HepG2 (cell line): ENCODE data around the gene TUBGCP6. TPM values are rescaled to one million over a fixed set of nuclear protein-coding genes. Genes with fewer than 3 reads are reported as not detected.

Source experiments
- ATAC-seq: fragments of 200-7000 bp; cut with Tn5 transposase; 3 replicates; pipeline ENCODE4 v1.9.1; 2020; ENCODE audit warnings: mild to moderate bottlenecking, moderate library complexity
- BruUV-seq: library from RNA; stranded (reverse); fragments of 400-500 nt; replicated peaks from 2 replicates; lab custom pipeline; 2021; lab: Mats Ljungman, UMichigan
- CTCF ChIA-PET: fragments of 300-600 bp; formaldehyde crosslinking; extraction: SDS; loops from one replicate; lab custom pipeline; 2021; ENCODE audit warnings: low total read pairs, inconsistent platforms, low intra/inter-chr PET ratio; lab: Yijun Ruan, JAX
- POLR2A ChIA-PET: fragments of 350-600 bp; sonication (Branson Sonifier 250); formaldehyde crosslinking; loops from one replicate; lab custom pipeline; 2020; ENCODE audit warnings: antibody characterized with exemption, inconsistent platforms; lab: Yijun Ruan, JAX
- DNase-seq: peaks from one replicate; pipeline ENCODE4 v3.0.0-alpha.2; 2015; ENCODE audit warnings: low spot score
- FAIRE-seq: peaks from 3 replicates; lab custom pipeline; 2011; peaks lifted over from hg19 to GRCh38; lab: Jason Lieb, UNC
- H2AFZ ChIP-seq: one replicate; pipeline ENCODE4 v1.6.1; 2011; ENCODE audit warnings: low read length, inconsistent platforms
- H3K27ac ChIP-seq: fragments of 300-600 bp; 3 replicates; pipeline ENCODE4 v1.8.0; 2011; ENCODE audit warnings: mixed run types, mild to moderate bottlenecking, mixed read lengths, low read length, inconsistent platforms; ENCODE audit not compliant: insufficient read depth; ENCODE audit errors: extremely low read length
- H3K27me3 ChIP-seq, 2 experiments: fragments of 200-600 bp in 1 of 2; 2 replicates in 1 of 2; 3 replicates in 1 of 2; pipeline versions ENCODE4 v1.6.0 to v1.8.0; 2011; ENCODE audit warnings: low read length in 2 of 2, mild to moderate bottlenecking in 2 of 2, moderate library complexity in 2 of 2, inconsistent platforms in 1 of 2; ENCODE audit not compliant: insufficient read depth in 2 of 2, control insufficient read depth in 1 of 2
- H3K36me3 ChIP-seq, 2 experiments: fragments of 200-600 bp in 1 of 2; replicated peaks in 1 of 2; 2 replicates in 1 of 2; 3 replicates in 1 of 2; pipeline versions ENCODE4 v1.5.1 to v1.8.0; 2011; ENCODE audit warnings: low read length in 2 of 2, inconsistent platforms in 1 of 2; ENCODE audit not compliant: insufficient read depth in 2 of 2, control insufficient read depth in 1 of 2
- H3K4me1 ChIP-seq: 2 replicates; pipeline ENCODE4 v1.5.1; 2012; ENCODE audit warnings: low read length, inconsistent platforms; ENCODE audit not compliant: insufficient read depth
- H3K4me2 ChIP-seq: 2 replicates; pipeline ENCODE4 v1.6.0; 2011; ENCODE audit warnings: low read depth, low read length, inconsistent platforms
- H3K4me3 ChIP-seq, 3 experiments: fragments of 200-600 bp in 1 of 3; sonication (generic), shearing (Covaris generic) in 1 of 3; replicated peaks in 1 of 3; 2 replicates each; pipeline ENCODE4 v1.5.1; 2011 to 2016; ENCODE audit warnings: low read length in 3 of 3, inconsistent platforms in 2 of 3, low read depth in 2 of 3, mild to moderate bottlenecking in 2 of 3, control low read depth in 1 of 3, mixed read lengths in 1 of 3; ENCODE audit not compliant: insufficient read depth in 1 of 3
- H3K79me2 ChIP-seq: one replicate; pipeline ENCODE4 v1.6.1; 2011; ENCODE audit warnings: low read length, inconsistent platforms; ENCODE audit not compliant: insufficient read depth
- H3K9ac ChIP-seq: 2 replicates; pipeline ENCODE4 v1.6.0; 2011; ENCODE audit warnings: mild to moderate bottlenecking, low read depth, low read length, inconsistent platforms; ENCODE audit not compliant: insufficient read depth
- H3K9me3 ChIP-seq: 2 replicates; pipeline ENCODE4 v1.5.1; 2012; ENCODE audit warnings: mild to moderate bottlenecking, low read length
- H4K20me1 ChIP-seq: 2 replicates; pipeline ENCODE4 v1.6.0; 2011; ENCODE audit warnings: inconsistent platforms, mild to moderate bottlenecking, low read length, moderate library complexity; ENCODE audit not compliant: insufficient read depth
- GPBP1L1 ChIP-seq: sonication (generic); formaldehyde crosslinking; IDR thresholded peaks from 2 replicates; pipeline ENCODE4 v1.5.0; 2020; ENCODE audit warnings: mild to moderate bottlenecking, missing genetic modification reagents
- HNF4A ChIP-seq: sonication (generic); formaldehyde crosslinking; IDR thresholded peaks from 2 replicates; pipeline ENCODE4 v1.4.0; 2020; ENCODE audit warnings: missing genetic modification reagents
- NR2C2 ChIP-seq: sonication (generic); formaldehyde crosslinking; IDR thresholded peaks from 2 replicates; pipeline ENCODE4 v1.4.0; 2020; ENCODE audit warnings: missing genetic modification reagents, mild to moderate bottlenecking, moderate library complexity, borderline replicate concordance
- PAF1 ChIP-seq: IDR thresholded peaks from 2 replicates; pipeline ENCODE4 v1.6.1; 2016; ENCODE audit warnings: missing genetic modification reagents, missing compliant biosample characterization
- PRPF4 ChIP-seq: fragments of 200-400 bp; formaldehyde crosslinking; IDR thresholded peaks from 2 replicates; pipeline ENCODE4 v1.6.1; 2016; ENCODE audit warnings: low read length, low read depth; ENCODE audit not compliant: poor library complexity, severe bottlenecking
- REL ChIP-seq: sonication (generic); formaldehyde crosslinking; conservative IDR thresholded peaks from 2 replicates; pipeline ENCODE4 v1.8.0; 2022; ENCODE audit warnings: mild to moderate bottlenecking, missing genetic modification reagents, moderate library complexity
- SMAD3 ChIP-seq: sonication (generic); formaldehyde crosslinking; IDR thresholded peaks from 2 replicates; pipeline ENCODE4 v1.4.0; 2020; ENCODE audit warnings: missing genetic modification reagents
- TBL1XR1 ChIP-seq: fragments of 150-350 bp; IDR thresholded peaks from 2 replicates; pipeline ENCODE4 v1.6.1; 2014; ENCODE audit warnings: borderline replicate concordance, low read length; ENCODE audit not compliant: partially characterized antibody
- TFAP4 ChIP-seq: sonication (generic); IDR thresholded peaks from 2 replicates; pipeline ENCODE4 v1.6.1; 2016; ENCODE audit warnings: low read depth, borderline replicate concordance
- ZNF274 ChIP-seq: sonication (generic); formaldehyde crosslinking; IDR thresholded peaks from 2 replicates; pipeline ENCODE4 v1.5.1; 2020; ENCODE audit warnings: mild to moderate bottlenecking, missing genetic modification reagents
- ZNF740 ChIP-seq: sonication (generic); formaldehyde crosslinking; IDR thresholded peaks from 2 replicates; pipeline ENCODE4 v1.4.0; 2020; ENCODE audit warnings: missing genetic modification reagents
- WGBS: methylation state at CpG from one replicate; pipeline ENCODE4 v1.1.6; 2017; ENCODE audit warnings: low lambda C conversion rate; 5-methylcytosine and 5-hydroxymethylcytosine counted together
- in situ Hi-C: cut with HindIII; loops from 2 replicates; pipeline ENCODE4 v1.10.0; 2017; ENCODE audit warnings: low pct_unique_long_range_greater_than_20kb; ENCODE audit not compliant: extremely low pct_ligation_motif_present
- intact Hi-C: fragments of 100-400 bp; cut with micrococcal nuclease; formaldehyde crosslinking; loops from one replicate; pipeline ENCODE4 v1.10.0; 2022; ENCODE audit not compliant: unreplicated experiment
- polyA plus RNA-seq, 8 experiments: library from polyadenylated mRNA; depleted of rRNA in 3 of 8; stranded (reverse) in 7 of 8; unstranded in 1 of 8; fragments of >200 nt; fragmentation: Illumina TruSeq in 4 of 8; extraction: Trizol in 4 of 8; gene quantifications; 2 replicates each; pipeline versions ENCODE4 v1.2.1 to v1.2.3, GENCODE V29; 2011 to 2016; ENCODE audit warnings: low read depth in 4 of 8, missing spikeins in 1 of 8, mixed read lengths in 1 of 8; ENCODE audit not compliant: insufficient read depth in 1 of 8
- total RNA-seq, 5 experiments: library from RNA; depleted of rRNA; stranded (reverse); fragments of >200 nt; fragmentation: Illumina TruSeq; extraction: Trizol; gene quantifications; 2 replicates each; pipeline ENCODE4 v1.2.3, GENCODE V29; 2016; ENCODE audit warnings: low read depth in 1 of 5

TUBGCP6 gene
- total and polyA plus RNA-seq, 2 of the 13 experiments (the other 11 are each of a cell fraction or from before 2014, with no cell fraction given) = 14.6 to 15.7 TPM

- ATAC-seq = no peak
- Histone ChIP-seq H3K4me1 (peaks cover 40% of the 10 kb centered on the region), H4K20me1 (no peaks in the 10 kb centered on the region), H3K36me3 (peaks cover 3% of the 10 kb centered on the region in 2 experiments; a peak in 1 of 5 replicates), H3K9me3 (no peaks in the 10 kb centered on the region), H3K27me3 (no peaks in the 10 kb centered on the region), H3K27ac (no peak overlapping the region), H3K9ac (no peak overlapping the region), H3K4me2 (no peak overlapping the region), H3K79me2 (peaks cover 3% of the 10 kb centered on the region), H3K4me3 (no peak overlapping the region), H2AFZ (no peak overlapping the region)
- 87% methylated on average over 10 of the region's 22 CpGs for WGBS
- no peak for DNase-seq
- no TSS peak for BruUV-seq
- in situ Hi-C loops (no loop called here), intact Hi-C loops (no loop called here)
- TF ChIP-seq GPBP1L1 (CRISPR knock-in tag) = no peak
- TF ChIP-seq SMAD3 = no peak
- TF ChIP-seq HNF4A = no peak
- no peak for TF ChIP-seq ZNF274 (CRISPR knock-in tag)
- TF ChIP-seq NR2C2 (CRISPR knock-in tag) = no peak
- TF ChIP-seq PRPF4 = no peak
- TF ChIP-seq TBL1XR1 = no peak
- no peak for TF ChIP-seq PAF1 (CRISPR knock-in tag)
- no peak for TF ChIP-seq ZNF740 (CRISPR knock-in tag)
- no peak for TF ChIP-seq TFAP4
- TF ChIP-seq REL (CRISPR knock-in tag) = no peak
- ChIA-PET CTCF (interaction anchor here (2.0 kb wide), 1 partner anchor 89 kb away, joined by 11 read pairs; the partner anchor contains the start of gene PPP6R2), POLR2A (interaction anchor here (0.6 to 1.5 kb wide), 7 partner anchors 8 to 178 kb away, joined by 3 to 5 read pairs (median 3); partner anchors contain the start of genes MAPK12 and TUBGCP6)
- FAIRE-seq = no peak
These were observed 8.5 kb upstream of the TUBGCP6 start for GRCh38 chr22:50253046-50253915.
